Stimulated activated naive CD8-positive, alpha-beta T cell treated with anti-CD3 and anti-CD28 coated beads, Interleukin-15, Interleukin-2, amounts not matched to agents 100 ng/mL and 50 ng/mL, for 24 hours (primary cell): ENCODE data around the gene CMTM8.

ENCODE experiments used
- H3K27ac Mint-ChIP-seq: one replicate; pipeline ENCODE4 v1.8.0; 2021; ENCODE audit warnings: mild to moderate bottlenecking, mixed read lengths
- H3K27me3 Mint-ChIP-seq: one replicate; pipeline ENCODE4 v1.8.0; 2021; ENCODE audit warnings: mixed read lengths
- H3K36me3 Mint-ChIP-seq: one replicate; pipeline ENCODE4 v1.8.0; 2021; ENCODE audit warnings: low read depth, mixed read lengths
- H3K4me1 Mint-ChIP-seq: one replicate; pipeline ENCODE4 v1.8.0; 2021; ENCODE audit warnings: low read depth, mixed read lengths
- H3K4me3 Mint-ChIP-seq: one replicate; pipeline ENCODE4 v1.8.0; 2021; ENCODE audit warnings: mild to moderate bottlenecking, mixed read lengths
- H3K9me3 Mint-ChIP-seq: one replicate; pipeline ENCODE4 v1.8.0; 2021; ENCODE audit warnings: mixed read lengths

The CMTM8 gene

GRCh38 chr3:32419742-32420125 lies 181.3 kb downstream of the CMTM8 start:
- H3K27me3 Mint-ChIP-seq = no peaks in the 10 kb centered on the region

More at GRCh38 chr3:32419742-32420125, 181.3 kb downstream of the CMTM8 start:
- Mint-ChIP-seq H3K4me3 (peak overlapping the region; percentile 43), H3K4me1 (peaks cover 94% of the 10 kb centered on the region), H3K36me3 (peaks cover 5% of the 10 kb centered on the region), H3K9me3 (no peaks in the 10 kb centered on the region), H3K27ac (peak overlapping the region; percentile 86)
